RWPE2 (cell line): Measurements from ENCODE around the gene PCDHB3.
"Not testable (repeated sequence)": the region's sequence is repeated elsewhere in the genome, so short reads cannot be mapped to it uniquely, and the experiment has no call there.

ENCODE experiments used
- ATAC-seq: fragments of 200-7000 bp; cut with Tn5 transposase; 3 replicates; pipeline ENCODE4 v1.9.1; 2021; ENCODE audit warnings: low read depth
- DNase-seq: peaks from one replicate; pipeline ENCODE4 v3.0.0-alpha.2; 2020; ENCODE audit warnings: low spot score
- H3K27ac ChIP-seq: fragments of 450-650 bp; 2 replicates; pipeline ENCODE4 v1.5.1; 2017; ENCODE audit warnings: mild to moderate bottlenecking; ENCODE audit not compliant: poor library complexity, severe bottlenecking
- H3K27me3 ChIP-seq: fragments of 250-450 bp; sonication (Bioruptor Pico); 2 replicates; pipeline ENCODE4 v1.5.1; 2021; ENCODE audit warnings: mild to moderate bottlenecking, moderate library complexity; ENCODE audit not compliant: insufficient read depth, poor library complexity, severe bottlenecking
- H3K36me3 ChIP-seq: fragments of 250-450 bp; sonication (Bioruptor Pico); 2 replicates; pipeline ENCODE4 v1.5.1; 2020; ENCODE audit warnings: low read depth, mild to moderate bottlenecking, moderate library complexity
- H3K4me1 ChIP-seq: fragments of 250-450 bp; sonication (Bioruptor Pico); 2 replicates; pipeline ENCODE4 v1.5.1; 2021; ENCODE audit warnings: mild to moderate bottlenecking, moderate library complexity; ENCODE audit not compliant: insufficient read depth, poor library complexity, severe bottlenecking
- H3K4me3 ChIP-seq: fragments of 250-450 bp; sonication (Bioruptor Pico); 2 replicates; pipeline ENCODE4 v1.5.1; 2021; ENCODE audit warnings: mild to moderate bottlenecking, moderate library complexity; ENCODE audit not compliant: severe bottlenecking
- H3K9me3 ChIP-seq: fragments of 250-450 bp; sonication (Bioruptor Pico); 2 replicates; pipeline ENCODE4 v1.5.1; 2021; ENCODE audit warnings: mild to moderate bottlenecking, moderate library complexity; ENCODE audit not compliant: severe bottlenecking
- TF ChIP-seq, protein P1 (sequence below): fragments of 450-650 bp; IDR thresholded peaks from one replicate; pipeline ENCODE4 v1.5.1; 2017; ENCODE audit warnings: mild to moderate bottlenecking, moderate library complexity; ENCODE audit not compliant: poor library complexity, severe bottlenecking

The PCDHB3 gene

DNA sequence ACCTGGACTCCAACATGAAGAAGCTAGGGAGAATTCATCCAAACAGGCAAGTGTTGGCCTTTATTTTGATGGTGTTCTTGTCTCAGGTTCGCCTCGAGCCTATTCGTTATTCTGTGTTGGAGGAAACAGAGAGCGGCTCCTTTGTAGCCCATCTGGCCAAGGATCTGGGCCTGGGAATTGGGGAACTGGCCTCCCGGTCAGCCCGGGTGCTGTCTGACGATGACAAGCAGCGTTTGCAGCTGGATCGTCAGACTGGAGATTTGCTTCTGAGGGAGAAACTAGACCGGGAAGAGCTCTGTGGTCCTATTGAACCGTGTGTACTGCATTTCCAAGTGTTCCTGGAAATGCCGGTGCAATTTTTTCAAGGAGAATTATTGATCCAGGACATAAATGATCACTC, 21.7 kb downstream of the PCDHB3 start:
- Histone ChIP-seq H3K4me3 (no peak overlapping the region), H3K9me3 (no peaks in the 10 kb centered on the region), H3K27ac (no peak overlapping the region), H3K27me3 (peaks cover 65% of the 10 kb centered on the region), H3K36me3 (no peaks in the 10 kb centered on the region), H3K4me1 (no peaks in the 10 kb centered on the region)
- ATAC-seq, result no peak
- TF ChIP-seq, protein P1, sequence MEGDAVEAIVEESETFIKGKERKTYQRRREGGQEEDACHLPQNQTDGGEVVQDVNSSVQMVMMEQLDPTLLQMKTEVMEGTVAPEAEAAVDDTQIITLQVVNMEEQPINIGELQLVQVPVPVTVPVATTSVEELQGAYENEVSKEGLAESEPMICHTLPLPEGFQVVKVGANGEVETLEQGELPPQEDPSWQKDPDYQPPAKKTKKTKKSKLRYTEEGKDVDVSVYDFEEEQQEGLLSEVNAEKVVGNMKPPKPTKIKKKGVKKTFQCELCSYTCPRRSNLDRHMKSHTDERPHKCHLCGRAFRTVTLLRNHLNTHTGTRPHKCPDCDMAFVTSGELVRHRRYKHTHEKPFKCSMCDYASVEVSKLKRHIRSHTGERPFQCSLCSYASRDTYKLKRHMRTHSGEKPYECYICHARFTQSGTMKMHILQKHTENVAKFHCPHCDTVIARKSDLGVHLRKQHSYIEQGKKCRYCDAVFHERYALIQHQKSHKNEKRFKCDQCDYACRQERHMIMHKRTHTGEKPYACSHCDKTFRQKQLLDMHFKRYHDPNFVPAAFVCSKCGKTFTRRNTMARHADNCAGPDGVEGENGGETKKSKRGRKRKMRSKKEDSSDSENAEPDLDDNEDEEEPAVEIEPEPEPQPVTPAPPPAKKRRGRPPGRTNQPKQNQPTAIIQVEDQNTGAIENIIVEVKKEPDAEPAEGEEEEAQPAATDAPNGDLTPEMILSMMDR, result no peak
- DNase-seq, result no peak

DNA sequence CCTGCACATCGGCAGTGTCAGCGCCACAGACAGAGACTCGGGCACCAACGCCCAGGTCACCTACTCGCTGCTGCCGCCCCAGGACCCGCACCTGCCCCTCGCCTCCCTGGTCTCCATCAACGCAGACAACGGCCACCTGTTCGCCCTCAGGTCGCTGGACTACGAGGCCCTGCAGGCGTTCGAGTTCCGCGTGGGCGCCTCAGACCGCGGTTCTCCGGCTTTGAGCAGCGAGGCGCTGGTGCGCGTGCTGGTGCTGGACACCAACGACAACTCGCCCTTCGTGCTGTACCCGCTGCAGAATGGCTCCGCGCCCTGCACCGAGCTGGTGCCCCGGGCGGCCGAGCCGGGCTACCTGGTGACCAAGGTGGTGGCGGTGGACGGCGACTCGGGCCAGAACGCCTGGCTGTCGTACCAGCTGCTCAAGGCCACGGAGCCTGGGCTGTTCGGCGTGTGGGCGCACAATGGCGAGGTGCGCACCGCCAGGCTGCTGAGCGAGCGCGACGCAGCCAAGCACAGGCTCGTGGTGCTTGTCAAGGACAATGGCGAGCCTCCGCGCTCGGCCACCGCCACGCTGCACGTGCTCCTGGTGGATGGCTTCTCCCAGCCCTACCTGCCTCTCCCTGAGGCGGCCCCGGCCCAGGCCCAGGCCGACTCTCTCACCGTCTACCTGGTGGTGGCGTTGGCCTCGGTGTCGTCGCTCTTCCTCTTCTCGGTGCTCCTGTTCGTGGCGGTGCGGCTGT, 23.3 kb downstream of the PCDHB3 start:
- DNase-seq, H3K9me3 ChIP-seq, H3K27ac ChIP-seq, H3K36me3 ChIP-seq, H3K4me3 ChIP-seq, ATAC-seq, H3K4me1 ChIP-seq: not testable (repeated sequence)
- H3K27me3 ChIP-seq, result peaks cover 71% of the 10 kb centered on the region

DNA sequence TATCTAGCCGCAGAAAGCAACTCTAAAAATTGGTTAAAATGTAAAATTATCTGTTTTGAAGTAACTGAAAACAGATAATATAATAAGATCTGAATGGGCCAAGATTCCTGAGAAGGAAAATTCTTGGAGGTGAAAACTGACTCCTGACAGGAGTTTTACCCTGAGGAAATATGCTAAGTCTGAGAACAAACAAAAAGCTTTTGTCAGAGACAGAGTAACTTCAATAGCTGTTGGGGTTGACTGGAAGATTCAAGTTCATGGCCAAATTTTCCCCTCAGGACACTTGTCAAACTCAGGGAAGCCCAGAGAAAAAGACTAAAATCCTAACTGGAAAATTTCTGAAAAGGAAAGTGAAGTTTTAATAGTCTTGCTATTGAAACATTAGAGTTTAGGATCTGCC, 27.0 kb downstream of the PCDHB3 start:
- Histone ChIP-seq H3K4me1 (no peaks in the 10 kb centered on the region), H3K27me3 (peaks cover 64% of the 10 kb centered on the region), H3K9me3 (peaks cover 2% of the 10 kb centered on the region), H3K27ac (no peak overlapping the region), H3K4me3 (no peak overlapping the region), H3K36me3 (no peaks in the 10 kb centered on the region)
- ATAC-seq (no peak), DNase-seq (no peak)
- TF ChIP-seq, protein P1, result no peak

DNA sequence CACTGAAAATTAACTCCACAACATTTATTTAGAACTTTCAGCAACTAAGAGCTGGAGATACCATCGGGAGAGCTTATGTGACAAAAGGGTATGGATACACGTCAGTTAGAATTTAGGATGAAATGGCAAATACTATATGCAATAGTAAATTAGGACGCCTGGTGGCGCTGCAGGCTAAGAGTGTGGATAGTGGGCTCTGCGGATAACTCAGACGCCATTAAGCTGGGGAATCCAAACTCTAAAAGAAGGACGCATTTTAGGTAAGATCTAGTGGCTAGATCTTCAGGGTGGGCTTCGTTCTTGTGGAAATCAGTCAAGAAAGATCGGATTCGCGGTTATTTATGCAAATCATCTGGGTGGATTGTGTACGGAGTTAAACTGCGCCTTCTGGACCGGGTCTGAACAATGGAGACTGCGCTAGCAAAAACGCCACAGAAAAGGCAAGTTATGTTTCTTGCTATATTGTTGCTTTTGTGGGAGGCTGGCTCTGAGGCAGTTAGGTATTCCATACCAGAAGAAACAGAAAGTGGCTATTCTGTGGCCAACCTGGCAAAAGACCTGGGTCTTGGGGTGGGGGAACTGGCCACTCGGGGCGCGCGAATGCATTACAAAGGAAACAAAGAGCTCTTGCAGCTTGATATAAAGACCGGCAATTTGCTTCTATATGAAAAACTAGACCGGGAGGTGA, 34.9 kb downstream of the PCDHB3 start, which contains the start of gene PCDHB5:
Gene PCDHB5 (plus strand): TSS at position 177 of the 688 bp plus-strand sequence. CDS start 229 bp downstream, at position 406.
- TF ChIP-seq, protein P1, result peak; percentile 62
- DNase-seq, result no peak
- Histone ChIP-seq H3K9me3 (peaks cover 10% of the 10 kb centered on the region), H3K36me3 (no peaks in the 10 kb centered on the region), H3K4me3 (peak within 1 kb of the TSS; percentile 8), H3K27me3 (peaks cover 54% of the 10 kb centered on the region), H3K27ac (no peak within 1 kb of the TSS), H3K4me1 (no peaks in the 10 kb centered on the region)
- no peak; the same call in 2 of the 3 replicates for ATAC-seq

DNA sequence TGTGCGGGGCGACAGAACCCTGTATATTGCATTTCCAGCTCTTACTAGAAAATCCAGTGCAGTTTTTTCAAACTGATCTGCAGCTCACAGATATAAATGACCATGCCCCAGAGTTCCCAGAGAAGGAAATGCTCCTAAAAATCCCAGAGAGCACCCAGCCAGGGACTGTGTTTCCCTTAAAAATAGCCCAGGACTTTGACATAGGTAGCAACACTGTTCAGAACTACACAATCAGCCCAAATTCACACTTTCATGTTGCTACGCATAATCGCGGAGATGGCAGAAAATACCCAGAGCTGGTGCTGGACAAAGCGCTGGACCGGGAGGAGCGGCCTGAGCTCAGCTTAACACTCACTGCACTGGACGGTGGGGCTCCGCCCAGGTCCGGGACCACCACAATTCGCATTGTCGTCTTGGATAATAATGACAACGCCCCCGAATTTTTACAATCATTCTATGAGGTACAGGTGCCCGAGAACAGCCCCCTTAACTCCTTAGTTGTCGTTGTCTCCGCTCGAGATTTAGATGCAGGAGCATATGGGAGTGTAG, 35.5 kb downstream of the PCDHB3 start:
- no peak for DNase-seq
- TF ChIP-seq, protein P1, result no peak
- H3K27ac ChIP-seq, result no peak overlapping the region
- ATAC-seq, result no peak
- peaks cover 10% of the 10 kb centered on the region for H3K9me3 ChIP-seq
- H3K4me1 ChIP-seq, result no peaks in the 10 kb centered on the region
- peak overlapping the region; percentile 8 for H3K4me3 ChIP-seq
- H3K36me3 ChIP-seq, result no peaks in the 10 kb centered on the region
- peaks cover 50% of the 10 kb centered on the region for H3K27me3 ChIP-seq

DNA sequence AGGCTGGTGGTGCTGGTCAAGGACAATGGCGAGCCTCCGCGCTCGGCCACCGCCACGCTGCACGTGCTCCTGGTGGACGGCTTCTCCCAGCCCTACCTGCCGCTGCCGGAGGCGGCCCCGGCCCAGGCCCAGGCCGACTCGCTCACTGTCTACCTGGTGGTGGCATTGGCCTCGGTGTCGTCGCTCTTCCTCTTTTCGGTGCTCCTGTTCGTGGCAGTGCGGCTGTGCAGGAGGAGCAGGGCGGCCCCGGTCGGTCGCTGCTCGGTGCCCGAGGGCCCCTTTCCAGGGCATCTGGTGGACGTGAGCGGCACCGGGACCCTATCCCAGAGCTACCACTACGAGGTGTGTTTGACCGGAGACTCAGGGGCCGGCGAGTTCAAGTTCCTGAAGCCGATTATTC, 37.1 kb downstream of the PCDHB3 start:
- H3K36me3 ChIP-seq, DNase-seq, H3K27ac ChIP-seq, ATAC-seq, H3K4me1 ChIP-seq, H3K9me3 ChIP-seq, H3K4me3 ChIP-seq: not testable (repeated sequence)
- peaks cover 39% of the 10 kb centered on the region for H3K27me3 ChIP-seq
